ENCODE measurements around the gene PHF19.
A peak's percentile ranks its signal among the peaks of the same experiment; 100 is the strongest.

Gene PHF19

GRCh38 chr9:120852240-120853010, 24.6 kb downstream of the PHF19 start:
- DNase-seq, result no peak

DNA sequence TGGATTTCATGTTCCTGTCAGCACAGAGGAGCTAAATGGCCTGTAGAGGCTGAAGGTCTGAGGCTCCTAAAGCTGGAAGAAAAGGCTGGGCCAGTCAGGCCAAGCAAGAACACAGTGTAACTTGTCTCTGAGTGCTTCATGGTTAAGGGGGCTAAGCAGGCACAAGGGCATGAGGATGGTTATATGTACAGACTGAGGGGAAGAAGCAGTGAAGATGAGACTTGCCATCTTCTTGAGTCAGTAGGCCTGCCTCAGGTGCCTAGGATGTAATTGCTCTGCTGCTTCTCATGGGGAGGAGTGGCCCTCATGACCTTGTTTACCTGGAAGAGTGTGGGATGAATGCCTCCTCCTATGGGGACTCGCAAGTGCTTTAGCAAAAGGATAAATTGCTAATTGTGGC, 25.5 kb downstream of the PHF19 start:
- no peak for DNase-seq

GRCh38 chr9:120850315-120850714, 26.7 kb downstream of the PHF19 start:
- DNase-seq, result no peak

DNA sequence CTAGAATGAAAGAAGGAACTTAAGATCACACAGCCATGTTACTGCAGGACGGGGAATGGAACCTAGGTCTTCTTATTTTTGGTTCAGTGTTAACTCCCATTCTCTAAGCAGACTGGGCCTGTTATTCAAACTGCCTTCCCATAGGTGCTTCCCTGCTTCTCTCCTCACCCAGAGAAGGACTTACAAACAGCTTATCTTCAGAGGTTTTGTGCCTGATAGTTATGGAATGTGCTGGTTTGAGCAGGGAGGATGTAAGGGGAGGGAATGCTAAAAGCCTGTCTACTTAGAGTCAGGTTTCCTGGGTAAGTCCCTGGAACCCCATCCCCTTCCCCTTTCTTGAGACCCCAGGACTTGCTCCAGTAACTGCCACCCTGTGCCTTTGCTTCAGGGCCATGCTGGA, 30.1 kb downstream of the PHF19 start:
- no peak for DNase-seq

DNA sequence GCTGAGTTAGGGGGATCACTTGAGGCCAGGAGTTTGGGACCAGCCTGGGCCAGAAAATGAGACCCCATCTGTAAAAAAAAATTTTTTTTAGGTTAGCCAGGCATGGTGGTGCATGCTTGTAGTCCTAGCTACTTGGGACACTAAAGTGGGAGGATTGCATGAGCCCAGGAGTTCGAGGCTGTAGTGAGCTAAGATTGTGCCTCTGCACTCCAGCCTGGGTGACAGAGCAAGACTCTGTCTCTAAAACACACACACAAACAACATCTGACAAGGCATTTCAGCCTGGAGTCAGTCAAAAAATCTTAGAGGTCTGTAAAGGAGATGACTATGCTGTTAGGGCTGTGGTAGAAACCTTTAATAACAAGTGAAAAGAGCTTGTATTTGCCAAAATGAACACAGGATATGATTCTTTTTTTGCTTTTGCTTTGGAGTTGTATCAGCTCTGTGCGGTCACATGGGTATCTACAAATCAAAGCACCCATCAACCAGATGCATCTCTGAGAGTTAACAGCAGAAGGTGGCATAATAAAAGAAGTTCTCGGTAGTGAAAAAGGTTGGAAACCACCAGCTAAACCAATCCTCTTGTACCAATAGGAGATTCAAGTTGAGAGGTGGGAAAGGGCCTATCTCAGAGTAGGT, 30.6 kb downstream of the PHF19 start:
- no peak for DNase-seq

- DNase-seq, result no peak
Observed at GRCh38 chr9:120845255-120845654, 31.7 kb downstream of the PHF19 start.

DNA sequence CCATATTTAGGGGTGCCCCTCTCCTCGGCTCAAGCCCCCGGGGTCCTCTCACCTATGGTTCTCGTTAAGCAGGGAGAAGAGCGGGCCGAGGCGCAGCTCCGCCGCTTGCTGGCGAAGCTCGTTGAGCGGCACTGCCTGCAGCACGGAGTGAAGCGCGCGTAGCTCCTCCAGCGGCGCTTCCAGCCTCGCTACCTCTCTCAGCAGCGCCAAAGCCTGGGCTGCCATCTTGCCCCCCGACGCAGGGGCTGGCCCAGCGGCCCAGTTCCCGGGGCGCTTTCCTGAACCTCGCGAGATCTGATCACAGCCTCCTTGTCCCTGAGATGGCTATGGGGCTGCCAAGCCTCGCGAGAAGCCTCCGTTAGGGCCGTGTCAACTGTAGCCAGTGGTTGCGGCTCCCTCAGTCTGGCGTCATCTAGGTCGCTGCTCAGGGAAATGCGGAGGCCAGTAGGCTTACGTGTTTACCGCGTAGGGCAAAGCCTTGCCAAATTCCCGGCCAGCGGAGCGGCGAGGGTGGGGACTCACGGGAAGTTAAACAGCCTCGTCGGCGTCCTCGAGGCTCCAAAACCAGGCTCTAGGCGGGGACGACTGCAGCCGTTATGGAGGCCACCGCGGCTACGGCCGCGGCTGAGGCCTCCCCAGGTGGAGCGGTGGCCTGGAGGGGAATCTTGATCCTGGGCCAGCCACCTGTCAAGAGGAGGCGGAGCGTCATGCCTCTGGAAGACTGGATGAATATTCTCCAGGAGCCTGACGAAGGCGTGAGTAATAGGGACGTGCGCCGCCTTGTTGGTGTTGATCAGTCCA, 34.1 kb downstream of the PHF19 start, which contains the start of gene PSMD5:
TSS of gene PSMD5 (minus strand) at position 238 of the 801 bp plus-strand sequence. CDS start at position 225, 13 bp downstream.
- DNase-seq, result peak; percentile 96

GRCh38 chr9:120841930-120842684, 34.9 kb downstream of the PHF19 start:
- DNase-seq, result no peak

- DNase-seq, result no peak
Observed at GRCh38 chr9:120839146-120839545, 37.8 kb downstream of the PHF19 start.

DNA sequence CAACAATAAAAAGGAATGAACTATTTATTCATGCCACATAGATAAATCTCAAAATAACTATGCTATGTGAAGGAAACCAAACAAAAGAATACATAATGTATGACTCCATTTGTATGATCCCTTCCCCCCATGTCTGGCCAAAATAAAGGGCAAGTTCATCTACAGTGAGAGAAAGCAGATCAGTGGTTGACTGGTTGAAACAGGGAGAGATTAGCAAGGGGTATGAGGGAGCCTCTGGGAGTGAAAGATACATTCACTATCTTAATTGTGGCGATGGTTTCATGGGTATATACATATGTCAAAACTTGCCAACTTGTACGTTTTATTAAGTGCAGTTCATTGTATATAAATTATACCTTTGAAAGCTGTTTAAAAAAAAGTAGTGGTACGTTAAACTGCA, 39.1 kb downstream of the PHF19 start:
- no peak for DNase-seq

- DNase-seq, result no peak
Observed at GRCh38 chr9:120833325-120833724, 43.7 kb downstream of the PHF19 start.

DNA sequence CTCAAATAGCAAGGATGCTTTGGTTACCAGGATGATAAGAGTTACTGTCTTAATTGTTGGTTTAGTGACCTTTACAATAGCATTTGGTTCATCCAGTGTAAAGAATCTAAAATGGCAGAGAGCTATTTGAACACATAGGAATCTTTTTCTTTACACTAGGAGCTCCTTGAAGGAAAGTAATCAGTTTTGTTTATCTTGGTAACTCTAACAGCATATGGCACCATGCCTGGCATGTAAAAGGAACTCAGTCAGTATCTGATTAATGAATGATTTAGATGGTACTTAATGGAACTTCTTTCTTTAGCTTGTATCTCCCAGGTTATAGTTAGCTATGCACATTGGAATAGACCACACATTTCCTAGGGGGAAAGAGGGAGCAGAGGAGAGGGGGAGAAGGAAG, 44.2 kb downstream of the PHF19 start:
- no peak for DNase-seq

GRCh38 chr9:120830865-120831264, 46.1 kb downstream of the PHF19 start:
- DNase-seq, result no peak

DNA sequence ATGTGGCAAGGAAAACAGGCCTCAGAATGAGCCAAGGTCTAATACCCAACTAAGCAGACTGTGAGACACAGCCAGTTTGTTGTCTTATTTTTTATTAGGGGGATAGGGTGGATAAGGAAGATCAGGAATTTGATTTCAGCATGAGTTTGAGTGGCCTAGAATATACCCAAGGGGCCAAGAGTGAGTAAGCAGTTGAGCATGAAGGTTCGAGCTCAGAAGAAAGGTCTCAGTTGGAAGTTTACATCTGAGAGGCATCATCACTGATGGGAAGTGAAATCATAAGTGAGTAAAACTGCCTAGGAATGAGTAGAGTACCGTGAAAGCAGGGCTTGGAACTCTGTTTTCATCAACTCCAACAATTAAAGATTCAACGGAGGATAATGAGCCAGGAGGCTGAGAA, 46.8 kb downstream of the PHF19 start:
- no peak for DNase-seq

DNA sequence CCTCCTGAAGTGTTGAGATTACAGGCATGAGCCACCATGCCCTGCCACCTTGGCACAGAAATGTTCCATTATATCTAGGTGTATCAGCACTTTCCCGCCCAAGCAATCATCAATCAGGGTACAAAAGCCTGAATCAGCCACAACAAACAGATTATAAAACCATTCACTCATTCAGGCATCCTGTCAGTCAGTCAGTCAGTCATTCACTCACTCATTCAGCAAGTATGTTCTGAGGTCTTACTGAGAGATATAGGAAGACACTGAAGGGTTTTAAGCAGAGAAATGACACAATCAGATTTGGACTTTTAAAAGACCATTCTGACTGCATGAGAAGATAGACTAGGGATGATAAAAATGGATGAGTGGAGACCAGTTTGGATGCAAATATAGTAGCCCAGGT, 47.3 kb downstream of the PHF19 start:
- DNase-seq, result no peak

DNA sequence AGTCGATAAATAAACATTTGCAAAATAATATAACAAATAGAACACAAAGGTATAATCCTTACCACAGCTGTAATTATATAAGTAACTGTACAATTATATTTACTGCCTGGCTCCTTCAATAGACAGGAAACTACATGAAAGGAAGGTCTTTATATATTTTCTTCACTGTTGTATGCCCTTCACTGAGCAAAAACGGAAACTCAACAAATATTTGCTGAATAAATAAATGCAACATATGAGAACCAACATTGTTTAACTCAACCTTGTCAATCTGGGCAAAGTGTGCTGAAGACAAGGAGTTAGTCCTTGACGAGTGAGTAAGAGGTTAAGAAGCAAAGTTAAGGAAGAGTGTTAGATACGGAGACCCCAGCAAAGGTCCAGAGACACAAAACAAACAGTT, 56.9 kb downstream of the PHF19 start:
- DNase-seq, result no peak

GRCh38 chr9:120818595-120818994, 58.4 kb downstream of the PHF19 start:
- no peak for DNase-seq

DNA sequence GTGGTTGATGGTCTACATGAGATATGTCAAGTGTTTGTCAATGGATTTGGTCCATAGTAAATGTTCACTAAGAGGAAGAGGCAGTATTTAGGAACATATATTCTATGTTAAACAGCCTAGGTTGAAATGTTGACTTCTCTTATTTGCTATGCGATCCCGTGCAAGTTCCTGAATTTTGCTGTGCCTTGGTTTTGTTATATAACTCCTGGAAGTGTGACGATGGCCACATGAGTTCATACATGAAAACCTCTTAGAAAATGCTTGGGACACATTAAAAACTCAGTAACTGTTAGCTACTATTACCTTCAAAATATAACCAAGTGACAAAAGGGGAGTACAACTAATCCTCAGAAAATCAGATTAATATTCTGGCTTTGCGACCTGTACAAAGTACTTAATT, 61.9 kb downstream of the PHF19 start:
- DNase-seq, result no peak

DNA sequence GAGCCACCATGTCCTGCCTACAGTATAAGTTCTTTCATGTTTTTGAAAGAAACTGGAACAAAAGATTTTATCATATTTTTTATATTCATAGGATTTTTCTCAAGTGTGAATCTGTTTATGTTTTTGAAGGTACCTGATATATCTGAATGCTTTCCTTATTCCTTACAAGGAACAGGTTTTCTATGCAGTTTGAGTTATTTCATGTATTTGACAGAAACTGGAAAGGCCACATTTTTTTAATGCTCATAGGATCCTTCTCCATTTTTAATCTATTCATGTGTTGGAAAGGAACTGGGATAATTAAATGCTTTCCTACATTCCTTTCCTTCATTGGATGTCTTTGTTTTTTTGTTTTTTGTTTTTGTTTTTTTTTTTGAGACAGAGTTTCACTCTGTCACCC, 68.1 kb downstream of the PHF19 start:
- DNase-seq, result no peak

GRCh38 chr9:120807607-120808379, 69.2 kb downstream of the PHF19 start:
- DNase-seq, result no peak

Measured in NCI-H748 treated with DMSO at 0.1 percent for 48 hours (cell line).